Heart left ventricle (tissue), 16 donors: ENCODE measurements around the gene IFT57. TPM values are rescaled to one million over a fixed set of nuclear protein-coding genes. Genes with fewer than 3 reads are reported as not detected.

Source experiments
- ATAC-seq, 4 donors: fragments of 200-7000 bp; cut with Tn5 transposase; one replicate each; pipeline ENCODE4 v1.9.1; 2020 to 2022; ENCODE audit warnings: moderate library complexity in 4 of 4, mild to moderate bottlenecking in 3 of 4, moderate number of reproducible peaks in 1 of 4
- DNase-seq, 5 donors: peaks; one replicate each; pipeline ENCODE4 v3.0.0-alpha.2; 2020
- H3K27ac ChIP-seq, 12 donors: fragments of 200-600 bp; sonication (generic) in 4 of 12; one replicate each; pipeline versions ENCODE4 v1.5.0 to v1.8.0; 2016 to 2022; ENCODE audit warnings: mild to moderate bottlenecking in 2 of 12
- H3K27me3 ChIP-seq, 9 donors: fragments of 200-600 bp; sonication (generic) in 2 of 9; one replicate each; pipeline versions ENCODE4 v1.5.1 to v1.8.0; 2016 to 2022; ENCODE audit warnings: mild to moderate bottlenecking in 3 of 9
- H3K36me3 ChIP-seq, 9 donors: fragments of 200-600 bp; sonication (generic) in 2 of 9; one replicate each; pipeline versions ENCODE4 v1.5.0 to v1.8.0; 2018 to 2022; ENCODE audit warnings: mild to moderate bottlenecking in 2 of 9
- H3K4me1 ChIP-seq, 12 donors: fragments of 200-600 bp; sonication (generic) in 4 of 12; one replicate each; pipeline versions ENCODE4 v1.5.0 to v1.8.0; 2016 to 2022; ENCODE audit warnings: mild to moderate bottlenecking in 3 of 12
- H3K4me3 ChIP-seq, 12 donors: fragments of 200-600 bp; sonication (generic) in 4 of 12; one replicate each; pipeline versions ENCODE4 v1.5.0 to v1.8.0; 2017 to 2022; ENCODE audit warnings: mild to moderate bottlenecking in 9 of 12, moderate library complexity in 4 of 12
- H3K9me3 ChIP-seq, 12 donors: fragments of 200-600 bp; sonication (generic) in 4 of 12; one replicate each; pipeline versions ENCODE4 v1.5.0 to v1.8.0; 2016 to 2022; ENCODE audit warnings: mild to moderate bottlenecking in 1 of 12
- CTCF ChIP-seq, 12 donors: fragments of 200-600 bp; sonication (generic) in 4 of 12; IDR thresholded peaks; one replicate each; pipeline versions ENCODE4 v1.5.0 to v1.8.0; 2018 to 2022; ENCODE audit warnings: antibody characterized with exemption in 12 of 12, mild to moderate bottlenecking in 5 of 12
- POLR2A ChIP-seq, 2 donors: fragments of 450-650 bp; IDR thresholded peaks; one replicate each; pipeline ENCODE4 v1.6.1; 2017; ENCODE audit warnings: antibody characterized with exemption in 2 of 2, mild to moderate bottlenecking in 2 of 2, moderate library complexity in 2 of 2
- WGBS, 4 donors: extraction: QIAGEN DNeasy Blood & Tissue Kit in 2 of 4; methylation state at CpG; one replicate each; pipeline versions ENCODE4 v1.1.5 to v1.1.7; 2013 to 2018; 5-methylcytosine and 5-hydroxymethylcytosine counted together
- intact Hi-C, 10 donors: fragments of 100-400 bp; cut with DNase I; formaldehyde crosslinking; loops; one replicate each; pipeline versions ENCODE4 v1.11.1 to v1.14.2; 2022
- polyA plus RNA-seq, 2 donors: library from polyadenylated mRNA; stranded (reverse); fragments of 200-250 nt; gene quantifications; one replicate each; pipeline ENCODE4 v1.2.3, GENCODE V29; 2013
- total RNA-seq, 9 donors: library from RNA; depleted of rRNA in 2 of 9; stranded (reverse); fragments of >200 nt in 2 of 9; fragmentation: NEBNext Ultra II Directional in 3 of 9; extraction: Animal tissue kit (Norgen Biotek cat#: 25700) in 3 of 9; gene quantifications; one replicate each; pipeline versions ENCODE4 v1.1.0 to v1.2.4, GENCODE V29; 2016 to 2023
- donor health status: ischemic (EF 13 %, LVEDD 7.1; RV severe dilation, severe dysfunction).
- donor health status: healthy with polysubstance abuse.
- donor health status: DM: no; HTN: yes; CAD: no.
- donor health status: DM: no; HTN: no; CAD: no.
- donor health status: ischemic (EF 25% LVEDD 6.9; RV normal size, moderate dysfunction).
- donor health status: ischemic (EF 25% LVEDD 5.7; RV mildly dilated, moderate dysfunction).
- donor health status: healthy.
- donor health status: DM: yes; HTN: yes; CAD: no.
- donor health status: ischemic (EF 35%, LVEDD 5.7; RV mildly dilated, moderate dysfunction).
- donor health status: nonischemic (EF 11% LVEDD 7.7; RV severe dilation, severe dysfunction).
- donor health status: DM: yes; HTN: yes; CAD: no.
- donor health status: PGD.
- donor health status: ischemic (EF 29% LVEDD 5.4; RV normal size, mild dysfunction).
- donor health status: nonischemic (EF 23%, LVEDD 6.1; RV moderate dilation, normal function).

IFT57 gene
- total and polyA plus RNA-seq, 11 donors = 4.3 to 36.4 (median 22.9) TPM

DNA sequence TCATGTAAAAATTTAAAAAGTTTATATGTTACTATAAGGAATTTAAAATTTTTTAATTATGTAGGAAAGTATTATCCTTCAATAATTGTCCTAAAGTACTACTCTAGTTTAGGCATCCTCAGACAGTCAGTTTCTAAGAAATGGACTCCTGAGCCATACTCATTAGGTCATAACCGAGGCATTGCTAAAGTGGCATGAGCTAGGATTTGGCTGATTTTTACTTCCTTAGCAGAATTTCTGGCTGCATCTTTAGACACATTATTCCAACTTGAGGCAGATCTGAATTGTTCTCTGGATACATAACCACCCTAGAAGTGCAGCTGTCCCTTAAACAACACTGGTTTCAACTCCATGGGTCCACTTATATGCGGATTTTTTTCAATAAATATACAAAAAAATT lies 38.3 kb downstream of the IFT57 start:
- H3K27ac ChIP-seq = no peak overlapping the region
- H3K9me3 ChIP-seq = peaks cover 0 to 12% (median 0%) of the 10 kb centered on the region in 12 donors
- H3K4me1 ChIP-seq = peaks cover 0 to 18% (median 0%) of the 10 kb centered on the region in 12 donors
- no peak for DNase-seq
- TF ChIP-seq POLR2A (IDR thresholded peaks at IDR 0.05) (no peak), CTCF (IDR thresholded peaks at IDR 0.05) (no peak)
- H3K27me3 ChIP-seq = no peaks in the 10 kb centered on the region
- no peak for ATAC-seq
- H3K4me3 ChIP-seq = no peak overlapping the region
- WGBS, 4 donors = 92 to 98% (median 94%) methylated on average over 2 of the region's 2 CpGs
- H3K36me3 ChIP-seq = peaks cover 0 to 25% (median 4%) of the 10 kb centered on the region in 9 donors
- intact Hi-C loops = no loop called here

DNA sequence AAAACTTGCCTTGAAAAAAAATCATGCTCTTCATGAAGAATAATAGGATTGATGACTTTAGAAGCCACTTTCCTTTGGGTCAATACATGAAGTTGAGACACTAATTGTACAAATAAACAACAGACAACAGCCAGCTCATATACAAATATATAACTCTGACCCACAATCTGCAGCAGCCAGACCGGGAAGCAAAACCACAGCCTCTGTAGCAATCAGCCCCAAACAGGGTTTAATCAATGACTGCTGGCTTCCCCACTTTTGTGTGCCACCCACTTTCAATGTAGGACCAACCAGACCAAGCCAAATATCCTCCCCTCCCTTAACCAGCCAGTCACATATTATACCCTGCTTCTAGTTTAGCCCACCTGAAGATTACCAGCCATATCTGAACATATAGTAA lies 39.0 kb downstream of the IFT57 start:
- DNase-seq = no peak
- Histone ChIP-seq H3K27ac (no peak overlapping the region), H3K27me3 (no peaks in the 10 kb centered on the region), H3K4me1 (peaks cover 0 to 20% (median 0%) of the 10 kb centered on the region in 12 donors), H3K36me3 (peaks cover 0 to 21% (median 0%) of the 10 kb centered on the region in 9 donors), H3K4me3 (no peak overlapping the region), H3K9me3 (peaks cover 0 to 17% (median 0%) of the 10 kb centered on the region in 12 donors)
- ATAC-seq = no peak
- TF ChIP-seq POLR2A (IDR thresholded peaks at IDR 0.05) (no peak), CTCF (IDR thresholded peaks at IDR 0.05) (no peak)
- 69 to 91% (median 84%) methylated on average over 1 of the region's 1 CpG for WGBS, 4 donors
- intact Hi-C loops = no loop called here

DNA sequence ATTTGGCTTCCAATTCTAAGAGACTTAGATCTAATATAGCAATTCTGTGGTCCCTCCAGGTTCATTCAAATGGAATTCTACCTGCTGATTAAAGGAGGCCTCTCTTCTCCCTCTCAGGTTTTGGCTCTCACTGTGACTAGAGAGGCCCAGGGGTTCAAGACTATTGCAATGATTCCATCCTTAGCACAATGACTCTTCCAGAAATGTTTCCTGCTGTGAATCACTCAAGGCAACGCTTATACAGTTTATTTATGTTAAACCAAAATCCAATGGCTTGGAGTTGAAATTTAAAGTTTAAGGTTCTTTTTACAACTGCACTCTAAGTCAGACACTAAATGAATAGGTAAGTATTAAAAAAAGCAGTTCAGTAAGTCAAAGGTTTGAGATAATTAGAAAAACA lies 39.9 kb downstream of the IFT57 start:
- no peak for TF ChIP-seq POLR2A (IDR thresholded peaks at IDR 0.05)
- no peak for TF ChIP-seq CTCF (IDR thresholded peaks at IDR 0.05)

DNA sequence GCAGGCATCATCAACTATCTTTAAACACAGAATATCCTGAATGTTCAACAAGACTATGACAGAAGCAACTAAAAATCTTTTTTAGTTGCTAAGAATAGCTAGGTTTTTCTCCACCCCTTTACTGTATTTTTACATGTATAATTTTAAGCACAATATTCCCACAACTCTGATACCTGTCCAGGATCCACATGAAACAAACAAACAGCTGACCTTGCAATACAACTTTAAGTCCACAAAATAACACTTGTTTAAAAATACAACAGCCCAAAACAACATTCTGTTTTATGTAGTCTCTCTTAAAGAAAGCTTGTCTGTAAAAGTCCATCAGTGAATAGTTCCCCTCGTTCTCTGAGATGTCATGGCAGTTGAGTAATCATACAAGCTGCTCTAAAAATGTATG lies 41.1 kb downstream of the IFT57 start:
- DNase-seq (no peak), ATAC-seq (no peak)
- H3K27me3 ChIP-seq = no peaks in the 10 kb centered on the region
- peaks cover 0 to 20% (median 0%) of the 10 kb centered on the region in 12 donors for H3K9me3 ChIP-seq
- H3K27ac ChIP-seq = no peak overlapping the region
- peaks cover 0 to 20% (median 0%) of the 10 kb centered on the region in 12 donors for H3K4me1 ChIP-seq
- TF ChIP-seq POLR2A (IDR thresholded peaks at IDR 0.05) (no peak), CTCF (IDR thresholded peaks at IDR 0.05) (no peak)
- peaks cover 0 to 10% (median 0%) of the 10 kb centered on the region in 9 donors for H3K36me3 ChIP-seq
- H3K4me3 ChIP-seq = no peak overlapping the region
- intact Hi-C loops = no loop called here
- 56 to 78% (median 65%) methylated on average over 1 of the region's 1 CpG for WGBS, 4 donors

More for the DNA sequence above, 39.9 kb downstream of the IFT57 start:
- Histone ChIP-seq H3K27me3 (no peaks in the 10 kb centered on the region), H3K4me3 (no peak overlapping the region), H3K4me1 (peaks cover 0 to 20% (median 0%) of the 10 kb centered on the region in 12 donors), H3K36me3 (peaks cover 0 to 13% (median 0%) of the 10 kb centered on the region in 9 donors), H3K9me3 (peaks cover 0 to 20% (median 0%) of the 10 kb centered on the region in 12 donors), H3K27ac (no peak overlapping the region)
- intact Hi-C loops = no loop called here
- ATAC-seq (no peak), DNase-seq (no peak)
- 78 to 85% (median 81%) methylated on average over 1 of the region's 1 CpG for WGBS, 4 donors
